HG02852 (cell line): Measurements from ENCODE around the gene TLE4.

Experiments used
- ATAC-seq: cut with Tn5 transposase; IDR thresholded peaks from one replicate; pipeline ENCODE4 v1.9.1; 2021; ENCODE audit warnings: mild to moderate bottlenecking, moderate library complexity; ENCODE audit not compliant: unreplicated experiment

The TLE4 gene

GRCh38 chr9:79765466-79765865 is 193.7 kb downstream of the TLE4 start:
- ATAC-seq = no peak

DNA sequence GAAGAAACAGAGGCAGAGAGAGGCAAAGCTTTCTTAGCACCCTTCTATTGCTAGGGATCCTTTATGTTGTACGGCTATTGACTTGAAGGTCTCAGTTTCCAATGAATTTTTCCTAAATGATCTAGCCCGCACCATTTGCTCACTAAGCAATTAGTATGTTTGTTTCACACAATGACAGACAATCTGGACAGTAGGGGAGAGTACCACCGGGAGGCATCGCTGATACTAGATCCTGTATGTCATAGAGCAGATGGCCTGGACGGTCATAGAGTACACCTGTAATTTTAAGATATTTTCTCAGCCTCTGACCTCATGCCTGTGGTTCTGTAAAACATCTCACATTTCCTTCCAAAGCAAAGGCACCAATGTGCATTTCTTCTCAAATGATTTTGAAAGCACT is 194.3 kb downstream of the TLE4 start:
- no peak for ATAC-seq

- no peak for ATAC-seq
Observed at GRCh38 chr9:79768194-79768593, 196.4 kb downstream of the TLE4 start.

GRCh38 chr9:79769476-79770275 is 197.9 kb downstream of the TLE4 start:
- ATAC-seq = no peak

- ATAC-seq = no peak
Observed at GRCh38 chr9:79774356-79774755, 202.6 kb downstream of the TLE4 start.
